Muscle of arm (tissue), 14 donors: ENCODE measurements around the gene CHAD. TPM values are rescaled to one million over a fixed set of nuclear protein-coding genes. Genes with fewer than 3 reads are reported as not detected.
A peak's percentile ranks its signal among the peaks of the same experiment; 100 is the strongest.

Source experiments
- DNase-seq: peaks from one replicate; pipeline ENCODE4 v3.0.0-alpha.2; 2013
- long read RNA-seq, 11 donors: transcript quantifications; one replicate each; lab custom pipeline, GENCODE V29; 2026
- polyA plus RNA-seq, 12 donors: library from polyadenylated mRNA; unstranded; fragments of 120-200 nt; gene quantifications; one replicate each; pipeline ENCODE4 v1.2.1, GENCODE V29; 2013; ENCODE audit not compliant: insufficient read length in 12 of 12

Gene CHAD
- polyA plus RNA-seq: 10 to 100 TPM in 1 of 12 donors, 1 to 10 TPM in 10, not detected in 1; 2.0 to 10.5 (median 5.0) TPM
- long read RNA-seq, donor 1, partial matches to known transcripts: 0 of 1 reads
- long read RNA-seq, donor 1, other reads (novel, unspliced or antisense): 0 of 1 reads
- long read RNA-seq, donor 2, partial matches to known transcripts: 0 of 2 reads
- long read RNA-seq, donor 2, other reads (novel, unspliced or antisense): 0 of 2 reads
- long read RNA-seq, donor 3: 0 reads
- long read RNA-seq, donor 4: 0 reads
- long read RNA-seq, donor 5, partial matches to known transcripts: 0 of 2 reads
- long read RNA-seq, donor 5, other reads (novel, unspliced or antisense): 0 of 2 reads
- long read RNA-seq, donor 6, partial matches to known transcripts: 0 of 1 reads
- long read RNA-seq, donor 6, other reads (novel, unspliced or antisense): 0 of 1 reads
- long read RNA-seq, donor 7: 0 reads
- long read RNA-seq, donor 8: 0 reads
- long read RNA-seq, donor 9: 0 reads
- long read RNA-seq, donor 10, partial matches to known transcripts: 0 of 2 reads
- long read RNA-seq, donor 10, other reads (novel, unspliced or antisense): 0 of 2 reads
- long read RNA-seq, donor 11, partial matches to known transcripts: 58 of 59 reads
- long read RNA-seq, donor 11, other reads (novel, unspliced or antisense): 0 of 59 reads

GRCh38 chr17:50468304-50469207 lies at the start of gene CHAD:
CHAD (minus strand) TSS chr17:50468880; CDS start chr17:50468813, 67 bp downstream.
- no peak for DNase-seq

- DNase-seq: no peak
These were observed 49.1 kb upstream of the CHAD start for GRCh38 chr17:50517504-50518383.

DNA sequence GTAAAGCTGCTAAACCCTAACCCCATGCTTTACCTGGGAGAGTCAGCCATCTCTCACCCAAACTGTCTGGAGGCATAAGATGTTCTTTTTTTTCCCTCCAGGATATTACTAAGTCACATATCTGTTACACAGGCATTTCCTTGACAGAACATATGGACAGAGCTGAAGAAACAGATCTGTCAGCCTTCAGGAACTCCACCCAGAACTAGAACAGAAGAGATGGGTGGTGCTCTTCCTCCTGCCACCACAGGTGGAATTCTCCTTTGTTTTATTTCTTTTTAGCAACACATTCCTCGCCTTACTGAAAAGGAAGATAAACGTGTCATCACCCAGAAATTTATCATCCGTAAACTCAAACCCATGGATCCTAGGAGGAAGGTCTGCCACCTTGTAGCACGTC lies 48.3 kb upstream of the CHAD start:
- no peak for DNase-seq

DNA sequence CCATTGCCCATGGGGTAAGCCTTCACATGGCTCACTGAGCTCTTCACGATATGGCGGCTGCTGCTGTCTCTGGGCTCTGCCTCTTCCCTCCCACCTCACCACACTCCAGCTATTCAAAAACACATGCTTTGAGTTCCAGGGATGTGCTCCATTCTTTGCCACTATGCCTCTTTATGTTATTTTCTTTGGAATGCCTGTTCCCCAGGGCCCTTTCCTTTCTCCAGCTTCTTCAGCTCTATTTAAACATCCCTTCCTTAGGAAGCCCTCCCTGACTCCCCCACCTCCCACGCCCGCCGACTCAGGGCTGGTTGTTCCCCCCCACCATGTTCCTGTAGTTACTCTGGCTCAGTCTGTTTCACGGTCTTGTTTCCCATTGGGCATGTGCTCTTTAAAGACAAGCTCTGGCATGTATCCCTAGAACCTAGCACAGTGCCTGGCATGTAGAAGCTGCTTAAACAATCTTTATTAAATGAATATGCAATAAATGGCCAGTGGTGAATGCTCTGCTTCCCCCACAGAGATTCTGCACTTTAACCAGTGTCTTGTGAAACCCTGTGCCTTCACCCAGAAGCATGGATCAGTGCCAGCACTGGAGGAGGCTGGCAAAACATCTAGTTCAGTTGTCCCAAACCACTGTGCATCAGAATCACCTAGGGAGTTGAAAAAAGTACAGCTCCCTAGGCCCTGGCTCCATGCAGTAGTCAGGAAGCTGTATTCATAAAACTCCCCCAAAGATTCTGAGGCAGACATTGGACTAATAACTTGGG lies 46.4 kb upstream of the CHAD start:
- no peak for DNase-seq

GRCh38 chr17:50514388-50514787 lies 45.7 kb upstream of the CHAD start:
- no peak for DNase-seq

- no peak for DNase-seq
These were observed 44.8 kb upstream of the CHAD start for GRCh38 chr17:50513495-50513894.

DNA sequence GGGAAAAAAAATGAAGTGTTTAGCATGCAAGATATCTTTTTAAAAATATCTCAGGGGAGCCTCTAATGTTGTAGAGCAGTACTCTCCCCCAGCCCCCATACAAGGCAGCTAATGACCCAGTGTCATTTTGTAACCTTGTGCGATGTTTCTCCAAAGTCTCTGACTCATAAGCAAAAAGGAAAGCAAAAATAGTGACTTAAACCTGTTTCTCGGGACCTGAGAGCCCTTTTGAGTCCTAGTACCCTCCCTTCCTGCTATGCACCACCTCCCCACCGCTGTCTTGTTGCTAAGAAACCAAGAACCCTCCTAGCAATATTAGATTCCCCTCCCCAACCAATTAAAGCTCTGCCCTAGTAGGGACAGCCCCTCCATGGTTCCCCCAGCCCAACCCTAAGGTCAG lies 42.4 kb upstream of the CHAD start:
- DNase-seq: no peak

DNA sequence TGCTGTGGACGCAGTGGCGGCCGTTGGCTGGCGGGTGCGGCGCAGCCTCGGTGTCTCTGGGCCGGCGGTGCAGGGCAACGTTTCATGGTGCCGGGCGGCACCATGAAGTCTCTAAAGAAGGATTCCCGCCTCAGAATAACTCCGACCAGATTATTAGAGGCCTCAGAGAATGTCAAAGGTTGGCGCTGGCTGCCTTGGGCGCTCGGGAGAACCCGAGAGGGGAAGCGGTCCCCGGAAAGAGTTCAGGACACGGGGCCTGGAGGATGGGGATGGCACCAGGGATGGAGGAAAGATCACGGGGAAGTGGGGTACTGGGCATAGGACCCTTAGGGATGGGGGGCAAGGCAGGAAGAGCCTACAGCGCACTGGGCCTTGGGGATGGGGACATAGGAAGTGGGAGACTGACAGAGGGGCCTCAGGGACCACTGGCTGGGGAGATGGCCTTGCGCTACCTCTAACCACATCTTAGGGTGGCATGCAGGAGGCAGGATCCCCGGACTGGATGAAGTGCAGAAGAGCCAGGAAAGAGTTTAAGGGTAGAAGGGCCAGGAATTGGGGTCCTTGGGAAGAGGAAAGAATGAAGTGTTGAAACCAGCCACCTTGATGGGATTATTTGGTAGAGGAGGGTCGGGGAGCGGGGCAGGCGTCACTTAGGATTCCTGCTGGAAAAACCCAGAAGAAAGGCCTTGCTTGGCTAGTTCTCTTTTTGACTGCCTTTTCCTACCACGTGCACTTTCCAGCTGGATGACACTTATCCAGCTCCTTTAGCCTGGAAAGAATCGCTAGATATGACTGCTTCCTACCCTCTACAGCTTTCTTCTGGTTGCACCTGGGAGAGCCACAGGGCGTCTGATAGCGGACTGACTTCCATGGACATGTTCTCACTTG lies 40.1 kb upstream of the CHAD start:
- DNase-seq: peak; percentile 42

- peak; percentile 83 for DNase-seq
These were observed 39.3 kb upstream of the CHAD start, which contains the start of gene MYCBPAP for GRCh38 chr17:50507871-50508572. MYCBPAP (plus strand) TSS chr17:50508439; CDS start chr17:50508675, 236 bp downstream.

- DNase-seq: no peak
These were observed 37.6 kb upstream of the CHAD start for GRCh38 chr17:50506298-50506697.

- no peak for DNase-seq
These were observed 37.0 kb upstream of the CHAD start for GRCh38 chr17:50505591-50506130.

- DNase-seq: no peak
These were observed 33.8 kb upstream of the CHAD start for GRCh38 chr17:50502301-50502990.

DNA sequence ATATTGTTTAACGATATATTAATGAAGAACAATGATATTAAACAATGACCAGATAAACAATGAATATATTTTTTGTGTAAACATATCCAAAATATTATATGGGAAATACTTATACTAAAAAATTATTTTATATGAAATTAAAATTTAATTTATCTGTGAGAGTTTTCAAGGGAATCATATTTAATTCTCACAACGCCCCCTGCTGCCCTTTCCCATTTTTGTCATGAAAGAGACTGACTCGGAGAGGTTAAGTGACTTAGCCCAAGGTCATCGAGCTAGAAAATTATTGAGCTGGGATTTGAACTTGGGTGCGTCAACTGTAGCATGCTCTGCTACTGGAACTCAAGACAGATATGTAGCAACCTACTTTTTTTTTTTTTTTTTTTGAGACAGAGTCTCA lies 32.4 kb upstream of the CHAD start:
- no peak for DNase-seq

DNA sequence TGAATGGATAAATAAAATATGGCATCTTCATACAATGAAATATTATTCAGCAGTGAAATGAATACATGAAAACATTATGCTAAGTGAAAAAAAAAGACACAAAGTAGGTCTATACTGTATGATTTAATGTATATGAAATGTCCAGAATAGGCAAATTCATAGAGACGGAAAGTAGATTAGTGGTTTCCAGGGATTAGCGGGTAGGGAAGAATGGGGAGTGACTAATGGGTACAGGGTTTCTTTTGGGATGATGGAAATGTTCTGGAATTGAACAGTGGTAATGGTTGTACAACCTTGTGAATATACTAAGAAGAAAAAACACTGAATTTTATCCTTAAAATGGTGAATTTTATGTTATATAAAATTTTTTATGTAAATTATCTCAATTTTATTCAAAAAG lies 31.0 kb upstream of the CHAD start:
- no peak for DNase-seq

- DNase-seq: no peak
These were observed 30.6 kb upstream of the CHAD start for GRCh38 chr17:50499270-50499669.

- no peak for DNase-seq
These were observed 29.6 kb upstream of the CHAD start for GRCh38 chr17:50498021-50498874.

DNA sequence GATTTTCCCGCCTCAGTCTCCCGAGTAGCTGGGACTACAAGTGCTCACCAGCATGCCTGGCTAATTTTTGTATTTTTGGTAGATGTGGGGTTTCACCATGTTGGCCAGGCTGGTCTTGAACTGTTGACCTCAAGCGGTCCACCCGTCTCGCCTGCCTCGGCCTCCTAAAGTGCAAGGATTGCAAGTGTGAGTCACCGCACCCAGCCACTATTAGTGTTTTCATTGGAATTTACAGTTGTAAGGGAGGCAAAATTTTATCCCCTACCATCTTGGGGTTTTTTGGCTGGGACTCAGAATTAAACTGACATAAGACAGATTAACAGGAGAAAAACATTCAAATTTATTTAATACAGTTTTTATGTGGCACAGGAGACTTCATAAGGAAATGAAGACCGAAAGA lies 27.2 kb upstream of the CHAD start:
- DNase-seq: no peak
